Trophoblast cell (in vitro differentiated cells and primary cell): ENCODE measurements around the gene PDLIM1.
"Not testable (repeated sequence)": the region's sequence is repeated elsewhere in the genome, so short reads cannot be mapped to it uniquely, and the experiment has no call there.

ENCODE experiments used
- DNase-seq, 2 donors: peaks; one replicate each; pipeline ENCODE4 v3.0.0-alpha.2; 2016
- H2AFZ ChIP-seq: 2 replicates; pipeline ENCODE4 v1.6.1; 2013; ENCODE audit warnings: low read length, moderate library complexity, mild to moderate bottlenecking; ENCODE audit not compliant: insufficient read depth, poor library complexity
- H2AK5ac ChIP-seq: 2 replicates; pipeline ENCODE4 v1.6.1; 2013; ENCODE audit warnings: mild to moderate bottlenecking, low read length
- H2BK120ac ChIP-seq: 2 replicates; pipeline ENCODE4 v1.6.1; 2013; ENCODE audit warnings: low read length, mild to moderate bottlenecking, moderate library complexity; ENCODE audit not compliant: insufficient read depth, poor library complexity
- H2BK12ac ChIP-seq: 2 replicates; pipeline ENCODE4 v1.6.1; 2013; ENCODE audit warnings: mild to moderate bottlenecking, low read length, moderate library complexity
- H2BK5ac ChIP-seq: 2 replicates; pipeline ENCODE4 v1.6.1; 2013; ENCODE audit warnings: low read length, low read depth, moderate library complexity, mild to moderate bottlenecking; ENCODE audit not compliant: poor library complexity
- H3K14ac ChIP-seq: 2 replicates; pipeline ENCODE4 v1.6.1; 2013; ENCODE audit warnings: mild to moderate bottlenecking, low read length
- H3K18ac ChIP-seq: 2 replicates; pipeline ENCODE4 v1.6.1; 2013; ENCODE audit warnings: mild to moderate bottlenecking, low read length
- H3K23ac ChIP-seq: 2 replicates; pipeline ENCODE4 v1.6.1; 2013; ENCODE audit warnings: low read length
- H3K27ac ChIP-seq: 2 replicates; pipeline ENCODE4 v1.5.1; 2013; ENCODE audit warnings: low read depth, mild to moderate bottlenecking, inconsistent platforms, low read length, moderate library complexity
- H3K27me3 ChIP-seq: 2 replicates; pipeline ENCODE4 v1.6.1; 2013; ENCODE audit warnings: inconsistent platforms, mild to moderate bottlenecking, low read length, moderate library complexity; ENCODE audit not compliant: insufficient read depth
- H3K36me3 ChIP-seq, 2 experiments: 1 replicate in 1 of 2; 2 replicates in 1 of 2; pipeline ENCODE4 v1.6.1; 2013; ENCODE audit warnings: low read length in 2 of 2, mild to moderate bottlenecking in 2 of 2, moderate library complexity in 1 of 2; ENCODE audit not compliant: insufficient read depth in 2 of 2, control insufficient read depth in 1 of 2
- H3K4ac ChIP-seq: 2 replicates; pipeline ENCODE4 v1.6.1; 2013; ENCODE audit warnings: low read depth, mild to moderate bottlenecking, low read length, moderate library complexity
- H3K4me1 ChIP-seq, 2 experiments: 1 replicate in 1 of 2; 2 replicates in 1 of 2; pipeline ENCODE4 v1.6.1; 2013; ENCODE audit warnings: low read length in 2 of 2, mild to moderate bottlenecking in 2 of 2, moderate library complexity in 1 of 2; ENCODE audit not compliant: insufficient read depth in 2 of 2, control insufficient read depth in 1 of 2
- H3K4me2 ChIP-seq: 2 replicates; pipeline ENCODE4 v1.6.1; 2013; ENCODE audit warnings: inconsistent platforms, mild to moderate bottlenecking, low read length, moderate library complexity
- H3K4me3 ChIP-seq: 2 replicates; pipeline ENCODE4 v1.5.1; 2013; ENCODE audit warnings: mild to moderate bottlenecking, low read depth, low read length, inconsistent platforms
- H3K79me1 ChIP-seq: one replicate; pipeline ENCODE4 v1.6.1; 2013; ENCODE audit warnings: low read length
- H3K79me2 ChIP-seq: 2 replicates; pipeline ENCODE4 v1.6.1; 2013; ENCODE audit warnings: low read length, mild to moderate bottlenecking; ENCODE audit not compliant: control insufficient read depth, insufficient read depth, poor library complexity
- H3K9ac ChIP-seq: 2 replicates; pipeline ENCODE4 v1.6.1; 2013; ENCODE audit warnings: mild to moderate bottlenecking, low read length
- H3K9me3 ChIP-seq: 2 replicates; pipeline ENCODE4 v1.6.1; 2013; ENCODE audit warnings: low read depth, mild to moderate bottlenecking, control low read depth, inconsistent platforms, low read length; ENCODE audit not compliant: insufficient read depth
- H4K12ac ChIP-seq: 2 replicates; pipeline ENCODE4 v1.6.1; 2013; ENCODE audit warnings: low read depth, mild to moderate bottlenecking, low read length, moderate library complexity
- H4K8ac ChIP-seq: 2 replicates; pipeline ENCODE4 v1.6.1; 2013; ENCODE audit warnings: low read depth, mild to moderate bottlenecking, low read length, moderate library complexity
- H4K91ac ChIP-seq: one replicate; pipeline ENCODE4 v1.6.1; 2013; ENCODE audit warnings: low read depth, mild to moderate bottlenecking, low read length, moderate library complexity
- WGBS: extraction: QIAGEN DNeasy Blood & Tissue Kit; methylation state at CpG from one replicate; pipeline ENCODE4 v1.1.7; 2013; ENCODE audit warnings: missing lambda C conversion rate; ENCODE audit not compliant: insufficient read length, insufficient coverage; ENCODE audit errors: extremely low coverage; 5-methylcytosine and 5-hydroxymethylcytosine counted together

Gene PDLIM1

DNA sequence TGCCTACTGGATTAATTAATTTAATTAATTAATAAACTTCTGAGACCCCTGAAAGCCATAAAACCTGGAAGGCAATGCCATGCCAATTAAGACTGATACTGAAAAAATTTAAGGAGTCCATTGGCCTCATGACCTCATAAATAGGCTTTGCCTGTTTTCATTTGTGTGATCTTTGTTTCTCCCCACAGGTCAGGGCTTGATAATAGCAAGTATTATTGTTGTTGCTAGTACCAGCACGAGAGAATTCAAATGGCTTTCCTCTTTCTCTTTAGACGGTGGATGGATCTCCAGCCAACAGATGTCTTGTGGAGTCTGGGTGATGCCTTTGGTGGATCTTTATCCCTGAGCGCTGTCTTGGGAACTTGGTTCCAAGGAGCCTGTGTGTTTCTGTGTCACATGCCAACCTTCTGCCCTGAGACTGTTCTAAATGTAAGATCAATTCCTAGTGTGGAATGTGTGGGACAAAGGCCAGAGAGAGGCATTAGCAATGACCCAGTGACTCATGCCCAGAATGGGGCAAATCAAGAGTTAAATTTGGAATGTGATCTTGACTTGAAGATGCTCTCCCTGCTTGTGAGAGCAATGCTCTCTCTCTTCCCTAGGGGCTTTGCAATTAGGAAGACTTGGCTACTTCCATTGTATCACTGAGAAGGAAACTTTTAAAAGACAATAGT, 79.1 kb downstream of the PDLIM1 start:
- H3K4me3 ChIP-seq, result no peak overlapping the region
- no peak overlapping the region for H3K4me2 ChIP-seq
- H3K27ac ChIP-seq, result no peak overlapping the region
- no peak overlapping the region for H4K91ac ChIP-seq
- H2BK5ac ChIP-seq, result no peak overlapping the region
- H4K8ac ChIP-seq, result no peak overlapping the region
- no peak overlapping the region for H3K9ac ChIP-seq
- no peak overlapping the region for H3K18ac ChIP-seq
- no peak overlapping the region for H2AFZ ChIP-seq
- no peak overlapping the region for H2BK120ac ChIP-seq
- no peaks in the 10 kb centered on the region for H3K27me3 ChIP-seq
- H3K23ac ChIP-seq, result no peak overlapping the region
- H2AK5ac ChIP-seq, result no peak overlapping the region
- no peaks in the 10 kb centered on the region for H3K79me2 ChIP-seq
- no peaks in the 10 kb centered on the region for H3K9me3 ChIP-seq
- no peak overlapping the region for H3K4ac ChIP-seq
- WGBS, result no CpG with 5 or more reads among the region's 3 CpGs
- H3K14ac ChIP-seq, result peak overlapping the region; percentile 34
- H3K79me1 ChIP-seq, result no peaks in the 10 kb centered on the region
- DNase-seq, result no peak
- H3K4me1 ChIP-seq, result no peaks in the 10 kb centered on the region
- peaks cover 0 to 3% of the 10 kb centered on the region in 2 experiments for H3K36me3 ChIP-seq
- H4K12ac ChIP-seq, result no peak overlapping the region
- no peak overlapping the region for H2BK12ac ChIP-seq

DNA sequence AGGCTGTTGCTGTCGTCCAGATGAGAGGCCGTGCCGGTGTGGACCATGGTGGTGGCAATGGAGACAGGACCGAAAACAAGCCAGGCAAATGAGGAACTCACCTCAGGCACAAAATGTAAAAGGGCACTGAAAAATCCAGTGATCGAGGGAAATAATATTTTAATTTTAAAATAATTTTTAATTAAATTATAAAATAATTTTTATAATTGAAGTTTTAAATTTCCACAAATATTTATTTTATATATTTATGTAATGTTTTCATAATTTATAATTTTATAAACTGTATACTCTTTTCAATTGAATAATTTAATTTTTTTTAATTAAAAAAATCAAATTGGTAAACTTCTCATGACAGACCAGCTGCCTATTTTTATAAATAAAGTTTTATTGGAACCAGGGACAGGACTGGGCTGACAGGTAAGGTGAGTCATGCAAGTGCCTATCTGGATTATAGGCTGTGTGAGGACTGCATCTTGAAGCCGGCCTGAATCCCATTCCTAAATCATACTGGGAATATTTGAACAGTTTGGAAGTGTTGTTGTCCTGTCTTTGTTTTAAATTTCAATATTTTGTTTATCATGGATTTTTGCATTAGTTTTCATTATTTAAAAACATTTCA, 81.2 kb downstream of the PDLIM1 start:
- Histone ChIP-seq H2AK5ac (no peak overlapping the region), H3K36me3 (no peaks in the 10 kb centered on the region), H3K9ac (no peak overlapping the region), H3K4ac (no peak overlapping the region), H3K79me2 (no peaks in the 10 kb centered on the region), H3K14ac (no peak overlapping the region), H3K4me1 (no peaks in the 10 kb centered on the region), H2BK12ac (no peak overlapping the region), H4K12ac (no peak overlapping the region), H4K8ac (no peak overlapping the region), H3K4me2 (no peak overlapping the region), H3K23ac (no peak overlapping the region), H2BK5ac (no peak overlapping the region), H3K79me1 (no peaks in the 10 kb centered on the region), H3K18ac (no peak overlapping the region), H3K27ac (no peak overlapping the region), H4K91ac (no peak overlapping the region), H3K27me3 (no peaks in the 10 kb centered on the region), H2AFZ (no peak overlapping the region), H3K9me3 (no peaks in the 10 kb centered on the region), H2BK120ac (no peak overlapping the region), H3K4me3 (no peak overlapping the region)
- WGBS, result no CpG with 5 or more reads among the region's 6 CpGs
- DNase-seq, result no peak

DNA sequence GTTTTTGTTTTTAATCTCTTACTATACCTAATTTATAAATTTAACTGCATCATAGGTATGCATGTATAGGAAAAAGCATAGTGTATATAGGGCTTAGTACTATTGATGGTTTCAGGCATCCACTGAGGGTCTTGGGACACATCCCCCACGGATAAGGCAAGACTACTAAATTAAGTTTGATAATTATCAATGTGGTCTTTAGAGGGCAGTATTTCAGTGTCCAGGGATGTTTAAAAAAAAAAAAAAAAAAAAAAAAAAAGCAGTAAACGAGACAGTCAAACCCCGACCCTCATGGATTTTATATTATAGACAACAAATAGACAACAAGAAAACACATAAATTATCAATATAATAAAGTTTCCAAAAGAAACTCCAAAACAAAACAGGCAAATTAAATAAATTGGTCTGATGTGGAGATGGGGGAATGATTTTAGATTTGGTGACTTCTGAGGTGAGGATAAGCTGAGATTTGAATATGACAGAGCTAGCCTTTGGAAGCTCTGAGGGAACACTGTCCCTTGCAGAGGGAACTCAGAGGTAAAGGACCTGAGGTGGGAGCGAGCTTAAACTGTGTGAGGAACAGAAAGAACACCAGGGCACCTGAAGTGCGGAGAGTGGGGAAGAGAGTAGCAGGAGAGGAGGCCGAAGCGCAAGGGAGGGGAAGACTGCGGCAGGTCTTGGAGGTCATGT, 82.0 kb downstream of the PDLIM1 start:
- Histone ChIP-seq H3K23ac (no peak overlapping the region), H3K27me3 (no peaks in the 10 kb centered on the region), H3K36me3 (no peaks in the 10 kb centered on the region), H3K79me2 (no peaks in the 10 kb centered on the region), H2AFZ (no peak overlapping the region), H2AK5ac (no peak overlapping the region), H4K8ac (no peak overlapping the region), H3K4me3 (no peak overlapping the region), H3K18ac (no peak overlapping the region), H2BK12ac (no peak overlapping the region), H3K27ac (no peak overlapping the region), H2BK120ac (no peak overlapping the region), H4K91ac (no peak overlapping the region), H3K79me1 (no peaks in the 10 kb centered on the region), H2BK5ac (no peak overlapping the region), H3K9ac (no peak overlapping the region), H3K4me1 (no peaks in the 10 kb centered on the region), H3K14ac (no peak overlapping the region), H3K4me2 (no peak overlapping the region), H3K4ac (no peak overlapping the region), H4K12ac (no peak overlapping the region), H3K9me3 (no peaks in the 10 kb centered on the region)
- WGBS, result no CpG with 5 or more reads among the region's 8 CpGs
- DNase-seq, result peak in 1 of 2 donors; percentile 16

DNA sequence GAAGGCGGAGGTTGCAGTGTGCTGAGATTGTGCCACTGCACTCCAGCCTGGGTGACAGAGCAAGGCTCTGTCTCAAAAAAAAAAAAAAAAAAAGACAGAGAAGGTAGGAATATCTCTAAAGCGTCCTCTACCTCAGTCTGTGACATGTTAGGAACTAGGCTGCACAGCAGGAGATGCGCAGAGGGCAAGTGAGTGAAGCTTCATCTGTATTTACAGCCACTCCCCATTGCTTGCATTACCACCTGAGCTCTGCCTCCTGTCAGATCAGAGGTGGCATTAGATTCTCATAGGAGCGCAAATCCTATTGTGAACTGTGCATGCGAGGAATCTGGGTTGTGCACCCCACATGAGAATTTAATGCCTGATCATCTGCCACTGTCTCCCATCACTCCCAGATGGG, 87.9 kb downstream of the PDLIM1 start:
- not testable (repeated sequence) for H3K27ac ChIP-seq, H3K23ac ChIP-seq, H3K9me3 ChIP-seq, H3K4me2 ChIP-seq, H3K18ac ChIP-seq, H3K36me3 ChIP-seq, H2BK120ac ChIP-seq, H4K12ac ChIP-seq, H2AK5ac ChIP-seq, H3K9ac ChIP-seq, H2BK12ac ChIP-seq, H3K4ac ChIP-seq, H3K79me2 ChIP-seq, H3K27me3 ChIP-seq, H2AFZ ChIP-seq, H3K79me1 ChIP-seq, H3K14ac ChIP-seq, H2BK5ac ChIP-seq, H3K4me1 ChIP-seq, H4K91ac ChIP-seq, H3K4me3 ChIP-seq, DNase-seq, H4K8ac ChIP-seq
- WGBS, result no CpG with 5 or more reads among the region's 5 CpGs
